HUES6 (cell line): Measurements from ENCODE around the gene NADK2.

Source experiments
- H3K27ac ChIP-seq: 2 replicates; pipeline ENCODE4 v1.7.0; 2013; ENCODE audit warnings: low read depth, mild to moderate bottlenecking, low read length, inconsistent platforms
- H3K27me3 ChIP-seq: 2 replicates; pipeline ENCODE4 v1.6.1; 2013; ENCODE audit warnings: low read length; ENCODE audit not compliant: control insufficient read depth, insufficient read depth
- H3K36me3 ChIP-seq: 2 replicates; pipeline ENCODE4 v1.6.1; 2013; ENCODE audit warnings: low read length; ENCODE audit not compliant: control insufficient read depth, insufficient read depth
- H3K4me1 ChIP-seq: 2 replicates; pipeline ENCODE4 v1.6.1; 2013; ENCODE audit warnings: low read length; ENCODE audit not compliant: control insufficient read depth, insufficient read depth
- H3K4me3 ChIP-seq: 2 replicates; pipeline ENCODE4 v1.5.1; 2013; ENCODE audit warnings: low read depth, low read length
- H3K9ac ChIP-seq: one replicate; pipeline ENCODE4 v1.6.1; 2013; ENCODE audit warnings: mild to moderate bottlenecking, low read length
- H3K9me3 ChIP-seq: 2 replicates; pipeline ENCODE4 v1.6.1; 2013; ENCODE audit warnings: low read depth, low read length; ENCODE audit not compliant: control insufficient read depth, insufficient read depth

The NADK2 gene

DNA sequence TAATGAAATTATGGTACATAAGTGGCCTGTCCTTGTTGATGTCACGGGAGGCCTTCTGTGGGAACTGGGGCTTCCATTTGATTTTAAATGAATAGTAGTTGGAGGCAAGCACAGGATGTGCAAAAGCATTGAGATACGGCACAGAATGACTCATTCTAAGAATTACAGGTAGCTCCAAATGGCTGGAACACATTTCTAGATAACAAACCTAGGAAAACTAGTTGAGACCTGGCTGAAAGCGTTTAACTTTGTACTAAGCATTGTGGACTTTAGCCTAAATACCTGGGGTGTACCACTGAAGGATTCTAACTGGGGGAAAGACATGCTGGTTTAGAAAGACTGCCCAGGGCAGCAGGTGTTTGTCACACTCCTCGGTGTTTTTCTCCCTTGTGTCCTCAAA is 80.4 kb downstream of the NADK2 start:
- H3K9ac ChIP-seq: no peak overlapping the region
- no peaks in the 10 kb centered on the region for H3K9me3 ChIP-seq
- peaks cover 97% of the 10 kb centered on the region for H3K36me3 ChIP-seq
- H3K4me1 ChIP-seq: no peaks in the 10 kb centered on the region
- no peak overlapping the region for H3K4me3 ChIP-seq
- no peaks in the 10 kb centered on the region for H3K27me3 ChIP-seq
- no peak overlapping the region for H3K27ac ChIP-seq

DNA sequence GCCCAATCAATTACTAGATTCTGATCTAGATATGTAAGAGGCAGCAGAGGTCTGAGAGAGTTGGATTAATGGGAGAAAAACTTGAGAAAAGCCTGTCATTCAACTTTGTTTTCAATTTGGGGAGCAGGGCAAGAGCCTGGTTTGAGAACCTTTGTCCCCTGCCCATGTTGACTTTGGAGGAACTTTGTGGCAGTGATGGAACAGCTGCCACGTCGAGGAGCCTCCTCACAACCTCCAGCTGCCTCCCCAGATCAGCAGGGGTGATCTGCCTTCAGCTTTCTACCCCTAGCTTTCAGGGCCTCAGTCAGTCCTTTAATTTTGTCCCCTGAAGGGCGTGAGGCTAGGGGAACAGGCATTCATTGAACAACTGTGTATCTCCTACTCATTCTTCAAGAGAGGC is 81.1 kb downstream of the NADK2 start:
- Histone ChIP-seq H3K4me1 (peaks cover 4% of the 10 kb centered on the region; the same call in 1 of the 2 replicates), H3K27ac (no peak overlapping the region), H3K9ac (no peak overlapping the region), H3K36me3 (peaks cover 99% of the 10 kb centered on the region), H3K9me3 (no peaks in the 10 kb centered on the region), H3K27me3 (no peaks in the 10 kb centered on the region), H3K4me3 (no peak overlapping the region)

DNA sequence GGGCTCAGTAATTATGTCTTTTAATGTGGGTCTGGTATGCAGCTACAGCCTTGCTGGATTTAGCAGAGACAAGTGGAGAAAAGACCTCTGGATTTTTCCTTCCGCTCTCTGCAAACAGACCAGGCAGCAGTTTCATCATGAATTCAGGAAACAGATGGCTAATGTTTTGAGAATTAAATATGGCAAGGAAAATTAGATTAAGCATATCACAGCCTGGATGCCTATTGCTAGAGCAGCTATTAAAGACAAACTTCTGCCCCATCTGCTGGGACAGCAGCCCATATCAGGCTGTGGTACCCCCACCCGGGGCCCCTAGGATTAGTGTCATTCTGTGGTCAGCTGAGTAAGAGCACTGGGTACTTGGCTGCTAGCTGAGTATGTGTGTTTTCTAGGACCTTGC is 83.6 kb downstream of the NADK2 start:
- no peaks in the 10 kb centered on the region for H3K27me3 ChIP-seq
- H3K4me3 ChIP-seq: no peak overlapping the region
- H3K4me1 ChIP-seq: peaks cover 7% of the 10 kb centered on the region
- peaks cover 92% of the 10 kb centered on the region for H3K36me3 ChIP-seq
- H3K9ac ChIP-seq: no peak overlapping the region
- no peaks in the 10 kb centered on the region for H3K9me3 ChIP-seq
- H3K27ac ChIP-seq: no peak overlapping the region

DNA sequence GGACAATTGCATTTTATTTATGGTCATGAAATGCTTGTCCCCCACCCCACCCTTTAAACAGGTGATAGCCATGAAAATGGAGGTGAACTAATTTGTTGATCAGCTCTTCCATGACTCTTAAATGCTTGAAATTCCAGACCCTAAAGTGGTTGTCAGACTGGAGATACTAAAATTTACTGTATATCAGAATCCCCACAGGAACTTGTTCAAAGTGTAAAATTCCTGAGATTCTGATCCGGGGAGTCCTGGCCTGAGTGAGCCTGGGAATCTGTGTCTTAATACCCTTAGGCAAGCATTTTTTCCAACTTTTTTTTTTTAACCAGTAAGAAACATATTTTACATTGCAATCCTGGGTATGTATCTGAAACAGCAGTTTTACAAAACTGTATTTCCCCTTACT is 85.1 kb downstream of the NADK2 start:
- Histone ChIP-seq H3K9ac (no peak overlapping the region), H3K27me3 (no peaks in the 10 kb centered on the region), H3K9me3 (no peaks in the 10 kb centered on the region), H3K36me3 (peaks cover 77% of the 10 kb centered on the region), H3K4me1 (peaks cover 8% of the 10 kb centered on the region), H3K27ac (no peak overlapping the region), H3K4me3 (no peak overlapping the region)

DNA sequence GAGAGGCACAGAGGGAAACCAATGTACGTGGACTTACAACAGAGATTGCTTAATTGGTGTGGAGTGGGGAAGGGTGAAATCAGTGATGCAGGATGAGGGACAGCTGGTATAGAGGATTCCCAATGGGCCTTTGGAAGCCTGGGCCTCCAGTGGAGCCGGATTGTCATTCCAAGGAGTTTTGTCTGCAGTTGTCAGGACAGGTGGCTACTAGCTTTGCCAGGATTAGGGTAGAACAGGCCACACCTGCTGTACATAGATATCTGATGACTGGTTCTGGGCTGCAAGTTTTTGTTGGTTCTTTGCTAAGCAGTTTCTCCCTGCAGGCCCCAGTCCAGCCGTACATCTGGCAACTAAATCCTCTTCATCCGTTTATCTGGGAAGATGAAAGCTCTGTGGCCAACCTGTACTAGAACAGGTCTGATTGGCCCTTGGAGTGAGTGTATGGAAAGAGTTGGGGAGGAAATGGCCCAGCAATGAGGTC is 85.6 kb downstream of the NADK2 start:
- Histone ChIP-seq H3K27ac (no peak overlapping the region), H3K9ac (no peak overlapping the region), H3K36me3 (peaks cover 72% of the 10 kb centered on the region), H3K27me3 (no peaks in the 10 kb centered on the region), H3K4me1 (peaks cover 8% of the 10 kb centered on the region), H3K4me3 (no peak overlapping the region), H3K9me3 (no peaks in the 10 kb centered on the region)

DNA sequence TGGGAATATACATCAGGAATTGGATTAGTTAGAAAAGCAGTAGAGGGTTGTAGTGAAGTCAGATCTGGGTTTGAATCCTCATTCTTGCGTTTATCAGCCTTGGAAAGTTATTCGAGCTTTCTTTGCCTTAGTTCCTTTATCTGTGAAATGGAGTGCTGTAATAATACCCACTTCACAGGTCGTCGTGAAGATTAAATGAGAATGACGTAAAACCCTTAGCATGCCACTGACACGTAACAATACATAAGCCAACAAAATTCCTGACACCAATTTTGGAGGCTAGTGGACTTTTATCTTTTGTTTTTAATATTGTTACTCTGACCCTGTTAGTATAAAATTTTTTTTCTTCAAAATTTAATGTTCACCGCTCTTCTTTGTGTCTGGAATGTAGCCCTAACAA is 86.4 kb downstream of the NADK2 start:
- H3K27me3 ChIP-seq: no peaks in the 10 kb centered on the region
- no peak overlapping the region for H3K4me3 ChIP-seq
- no peak overlapping the region for H3K9ac ChIP-seq
- peaks cover 64% of the 10 kb centered on the region for H3K36me3 ChIP-seq
- H3K27ac ChIP-seq: no peak overlapping the region
- H3K4me1 ChIP-seq: peaks cover 8% of the 10 kb centered on the region
- H3K9me3 ChIP-seq: no peaks in the 10 kb centered on the region

DNA sequence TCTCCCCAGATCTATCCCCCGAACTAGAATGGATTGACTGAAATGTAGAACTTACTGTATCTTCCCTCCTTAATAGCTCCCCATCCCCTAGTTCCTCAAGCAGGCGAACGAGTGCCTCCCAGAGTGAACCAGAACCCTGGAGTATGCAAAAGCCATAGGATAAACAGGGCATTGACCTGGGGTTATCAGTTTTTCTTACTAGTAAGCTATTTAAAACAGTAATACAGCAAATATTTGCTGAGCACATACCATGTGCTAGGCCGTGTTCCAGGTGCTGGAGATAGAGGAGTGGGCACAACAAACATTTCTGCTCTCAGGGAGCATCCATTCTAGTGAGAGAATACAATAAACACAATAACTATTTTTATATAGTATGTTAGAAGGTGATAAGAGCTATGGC is 88.0 kb downstream of the NADK2 start:
- Histone ChIP-seq H3K9ac (no peak overlapping the region), H3K4me3 (no peak overlapping the region; the same call in 1 of the 2 replicates), H3K27me3 (no peaks in the 10 kb centered on the region), H3K4me1 (peaks cover 8% of the 10 kb centered on the region), H3K27ac (no peak overlapping the region), H3K36me3 (peaks cover 49% of the 10 kb centered on the region), H3K9me3 (no peaks in the 10 kb centered on the region)

DNA sequence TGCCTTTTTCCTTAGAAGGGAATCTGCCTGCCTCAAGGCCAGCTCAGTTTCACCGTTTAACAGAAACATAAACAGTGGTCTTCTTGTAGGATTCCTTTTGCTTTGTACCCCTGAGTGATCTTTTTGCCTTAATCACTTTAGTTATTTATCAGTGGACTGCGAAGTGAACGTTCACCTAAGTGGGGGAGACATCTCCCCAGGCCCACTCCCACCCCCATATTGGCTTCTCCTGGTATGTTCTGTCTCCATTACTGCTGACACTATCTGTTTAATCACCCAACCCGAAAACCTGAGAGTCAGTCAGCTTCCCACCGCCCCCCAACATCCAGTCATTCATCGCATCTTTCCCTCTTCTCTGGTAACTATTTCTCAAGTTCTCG is 88.4 kb downstream of the NADK2 start:
- Histone ChIP-seq H3K9me3 (no peaks in the 10 kb centered on the region), H3K36me3 (peaks cover 44% of the 10 kb centered on the region), H3K27me3 (no peaks in the 10 kb centered on the region), H3K27ac (no peak overlapping the region), H3K9ac (no peak overlapping the region), H3K4me3 (peak overlapping the region; percentile 94), H3K4me1 (peaks cover 8% of the 10 kb centered on the region)

DNA sequence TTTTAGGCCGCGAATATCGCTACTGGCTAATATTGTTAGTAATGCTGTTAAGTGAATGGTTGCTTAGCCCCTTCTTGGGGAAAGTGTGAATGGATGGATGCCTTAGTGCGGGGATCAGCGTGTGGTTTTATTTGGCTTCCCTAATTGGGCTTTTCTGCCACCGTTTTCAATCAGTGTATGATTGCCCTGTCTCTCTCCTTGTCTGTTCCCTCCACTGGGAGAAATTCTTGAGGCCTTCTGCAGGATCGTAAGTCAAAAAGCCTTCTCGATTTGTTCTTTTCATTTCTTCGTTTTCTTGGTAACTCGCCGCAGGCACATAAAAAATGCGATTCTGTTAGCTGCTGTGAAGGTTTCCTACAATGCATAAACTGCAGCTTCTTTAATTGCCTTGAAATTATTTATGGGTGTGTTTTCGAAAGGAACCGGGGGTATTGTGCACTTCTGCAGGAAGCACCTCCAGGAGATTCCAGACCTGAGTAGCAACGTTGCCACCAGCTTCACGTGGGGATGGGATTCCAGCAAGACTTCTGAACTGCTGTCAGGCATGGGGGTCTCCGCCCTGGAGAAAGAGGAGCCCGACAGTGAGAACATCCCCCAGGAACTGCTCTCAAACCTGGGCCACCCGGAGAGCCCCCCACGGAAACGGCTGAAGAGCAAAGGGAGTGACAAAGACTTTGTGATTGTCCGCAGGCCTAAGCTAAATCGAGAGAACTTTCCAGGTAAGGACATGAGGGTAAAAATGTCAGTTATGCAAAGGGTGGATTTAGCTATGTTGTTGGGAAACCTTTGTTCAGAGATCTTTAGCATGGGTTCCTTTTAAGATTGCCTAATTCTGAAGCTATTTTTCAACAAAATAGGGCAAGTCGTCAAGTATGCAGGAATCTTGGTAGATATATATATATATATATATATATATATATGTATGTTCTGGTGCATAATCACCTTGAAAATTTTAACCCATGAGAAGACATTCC is 89.1 kb downstream of the NADK2 start:
- Histone ChIP-seq H3K27me3 (no peaks in the 10 kb centered on the region), H3K36me3 (peaks cover 38% of the 10 kb centered on the region), H3K4me3 (peak overlapping the region; percentile 94), H3K27ac (peak overlapping the region; percentile 33; the same call in 1 of the 2 replicates), H3K9me3 (no peaks in the 10 kb centered on the region), H3K9ac (peak overlapping the region; percentile 91), H3K4me1 (peaks cover 8% of the 10 kb centered on the region)

DNA sequence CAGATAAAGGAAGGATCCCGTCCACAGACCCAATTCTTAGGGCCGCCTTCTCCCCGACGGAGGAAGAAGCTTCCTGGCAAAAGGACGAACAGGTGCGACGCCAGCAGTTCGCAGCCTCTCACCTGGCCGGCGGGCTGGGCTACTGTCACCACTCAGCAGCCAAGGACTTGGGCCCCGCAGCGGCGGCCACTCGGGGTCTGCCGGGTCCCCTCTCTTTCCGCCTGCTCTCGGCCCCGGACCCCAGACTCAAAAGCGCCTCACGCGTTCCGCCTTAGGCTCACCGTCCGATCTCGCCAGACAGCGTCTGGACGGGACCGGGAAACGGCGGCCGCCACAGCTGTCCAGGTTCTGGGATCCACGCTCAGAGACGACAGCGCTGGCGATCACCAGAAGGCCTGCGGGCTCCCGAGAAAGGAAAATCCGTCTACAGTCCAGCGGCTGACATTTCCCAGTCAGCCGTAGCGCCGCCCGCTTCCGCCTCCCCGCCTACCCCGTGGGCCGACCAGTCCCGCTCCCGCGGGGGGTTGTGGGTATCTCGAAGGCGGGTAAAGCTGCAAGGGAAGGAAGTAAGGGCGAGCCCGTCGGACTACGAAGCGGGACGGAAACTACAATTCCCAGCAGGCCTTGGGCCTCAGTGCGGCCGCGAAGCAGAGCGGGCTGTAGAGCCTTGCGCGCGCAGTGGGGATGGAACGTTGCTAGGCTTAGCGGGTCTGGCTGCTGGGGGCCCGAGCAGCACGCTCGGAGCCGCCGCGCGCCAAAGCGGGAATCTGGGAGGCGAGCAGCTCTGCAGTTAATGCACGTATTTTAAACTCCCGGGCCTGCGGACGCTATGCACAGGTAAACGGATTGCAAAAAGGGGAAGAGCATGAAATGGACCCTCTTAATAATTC is 90.0 kb downstream of the NADK2 start, which contains the start of the genes LMBRD2 and SKP2:
TSS of gene LMBRD2 (minus strand) at position 454 of the 890 bp plus-strand sequence. CDS start 8,538 bp downstream, outside the sequence.
TSS of gene SKP2 (plus strand) at position 678 of the 890 bp plus-strand sequence. CDS start at position 830, 152 bp downstream.
- H3K27ac ChIP-seq: peak within 1 kb of the TSS; percentile 33; the same call in 1 of the 2 replicates
- H3K36me3 ChIP-seq: peaks cover 28% of the 10 kb centered on the region
- no peaks in the 10 kb centered on the region for H3K9me3 ChIP-seq
- H3K9ac ChIP-seq: peak within 1 kb of the TSS; percentile 91
- no peaks in the 10 kb centered on the region for H3K27me3 ChIP-seq
- H3K4me3 ChIP-seq: peak within 1 kb of the TSS; percentile 94
- peaks cover 8% of the 10 kb centered on the region for H3K4me1 ChIP-seq
